HFF-Myc (cell line): ENCODE results near the gene RPL27A.
A peak's percentile ranks its signal among the peaks of the same experiment; 100 is the strongest.
"Not testable (repeated sequence)": the region's sequence is repeated elsewhere in the genome, so short reads cannot be mapped to it uniquely, and the experiment has no call there.

Source experiments
- DNase-seq: peaks from one replicate; pipeline ENCODE4 v3.0.0-alpha.2; 2011; ENCODE audit warnings: low read depth; ENCODE audit errors: extremely low read depth
- H3K4me3 ChIP-seq: replicated peaks from 2 replicates; pipeline ENCODE4 v1.5.1; 2011; ENCODE audit warnings: low read depth, mild to moderate bottlenecking, control low read depth, low read length
- TF ChIP-seq, protein P1 (sequence below): IDR thresholded peaks from 2 replicates; pipeline ENCODE4 v1.5.1; 2012; ENCODE audit warnings: mild to moderate bottlenecking, low read depth, low read length, control low read depth; ENCODE audit errors: missing control alignments

RPL27A gene

DNA sequence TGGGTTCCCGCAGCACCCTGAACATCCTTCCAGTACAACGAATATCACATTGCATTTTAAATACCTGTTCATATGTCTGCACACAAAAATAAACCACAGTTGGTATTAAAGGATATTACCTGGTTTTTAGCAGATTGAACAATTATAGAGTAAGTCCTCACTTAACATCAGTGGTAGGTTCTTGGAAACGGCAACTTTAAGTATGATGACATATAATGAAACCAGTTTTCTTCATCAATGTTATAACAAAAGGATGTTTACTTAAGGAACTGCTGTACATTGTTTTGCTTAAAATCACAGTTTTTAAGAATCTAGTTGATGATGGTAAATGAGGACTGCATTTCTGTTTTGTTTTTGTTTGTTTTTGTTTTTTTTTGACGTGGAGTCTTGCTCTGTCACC is 28.1 kb upstream of the RPL27A start:
- DNase-seq: no peak
- TF ChIP-seq, protein P1, sequence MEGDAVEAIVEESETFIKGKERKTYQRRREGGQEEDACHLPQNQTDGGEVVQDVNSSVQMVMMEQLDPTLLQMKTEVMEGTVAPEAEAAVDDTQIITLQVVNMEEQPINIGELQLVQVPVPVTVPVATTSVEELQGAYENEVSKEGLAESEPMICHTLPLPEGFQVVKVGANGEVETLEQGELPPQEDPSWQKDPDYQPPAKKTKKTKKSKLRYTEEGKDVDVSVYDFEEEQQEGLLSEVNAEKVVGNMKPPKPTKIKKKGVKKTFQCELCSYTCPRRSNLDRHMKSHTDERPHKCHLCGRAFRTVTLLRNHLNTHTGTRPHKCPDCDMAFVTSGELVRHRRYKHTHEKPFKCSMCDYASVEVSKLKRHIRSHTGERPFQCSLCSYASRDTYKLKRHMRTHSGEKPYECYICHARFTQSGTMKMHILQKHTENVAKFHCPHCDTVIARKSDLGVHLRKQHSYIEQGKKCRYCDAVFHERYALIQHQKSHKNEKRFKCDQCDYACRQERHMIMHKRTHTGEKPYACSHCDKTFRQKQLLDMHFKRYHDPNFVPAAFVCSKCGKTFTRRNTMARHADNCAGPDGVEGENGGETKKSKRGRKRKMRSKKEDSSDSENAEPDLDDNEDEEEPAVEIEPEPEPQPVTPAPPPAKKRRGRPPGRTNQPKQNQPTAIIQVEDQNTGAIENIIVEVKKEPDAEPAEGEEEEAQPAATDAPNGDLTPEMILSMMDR: no peak
- H3K4me3 ChIP-seq: no peak overlapping the region

DNA sequence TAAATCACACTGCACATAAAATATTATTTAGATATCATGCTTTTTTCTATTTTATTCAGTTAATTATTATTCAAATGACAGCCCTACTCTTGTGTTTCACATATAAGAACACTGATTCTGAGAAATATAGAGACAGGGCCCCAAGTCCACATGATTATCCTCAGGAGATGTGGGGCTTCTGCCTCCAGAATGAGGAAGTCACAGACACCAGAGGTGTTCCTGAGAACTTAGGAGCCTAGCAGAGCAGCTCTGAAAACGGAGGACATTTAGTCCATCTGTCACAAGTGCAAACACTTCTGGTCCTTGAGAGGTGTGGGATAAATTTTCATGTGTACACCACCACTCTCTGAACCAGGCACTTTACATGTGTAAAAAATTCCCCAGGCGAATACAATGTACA is 26.3 kb upstream of the RPL27A start:
- TF ChIP-seq, protein P1: no peak
- H3K4me3 ChIP-seq: no peak overlapping the region
- no peak for DNase-seq

DNA sequence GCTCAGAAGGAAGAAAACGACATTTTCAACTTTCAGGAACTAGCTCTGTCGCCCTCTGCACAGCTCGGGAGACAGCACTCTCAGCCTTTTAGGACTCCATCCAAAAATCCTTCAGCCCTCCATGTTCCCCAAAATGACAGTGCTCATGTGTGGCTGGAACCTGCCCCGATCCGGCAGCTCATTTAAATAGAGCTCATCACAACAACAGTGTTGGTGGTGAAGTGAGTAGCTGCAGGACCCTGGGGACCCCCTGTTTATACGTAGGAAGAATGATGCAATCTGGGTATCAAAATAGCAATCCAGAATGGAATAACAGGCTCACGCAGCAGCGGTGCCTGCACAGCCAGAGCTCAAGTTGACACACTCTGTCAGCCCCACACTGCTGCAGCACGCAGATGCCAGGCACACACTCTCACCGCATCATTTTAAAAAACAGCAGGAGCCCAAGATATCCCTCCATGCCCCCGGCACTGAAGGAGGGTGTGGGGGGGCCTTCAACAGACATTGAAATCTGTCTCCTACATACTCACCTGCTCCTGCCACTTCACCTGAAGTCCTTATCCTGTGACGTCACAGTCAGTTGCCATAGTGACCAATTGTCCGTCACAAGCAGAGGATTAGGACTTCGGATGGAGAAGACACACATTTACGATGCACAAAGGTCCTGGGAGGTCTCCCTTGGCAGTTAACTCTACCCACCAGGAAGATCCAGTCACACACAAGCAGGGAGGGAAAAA is 24.1 kb upstream of the RPL27A start:
- H3K4me3 ChIP-seq: no peak overlapping the region
- TF ChIP-seq, protein P1: no peak
- no peak for DNase-seq

DNA sequence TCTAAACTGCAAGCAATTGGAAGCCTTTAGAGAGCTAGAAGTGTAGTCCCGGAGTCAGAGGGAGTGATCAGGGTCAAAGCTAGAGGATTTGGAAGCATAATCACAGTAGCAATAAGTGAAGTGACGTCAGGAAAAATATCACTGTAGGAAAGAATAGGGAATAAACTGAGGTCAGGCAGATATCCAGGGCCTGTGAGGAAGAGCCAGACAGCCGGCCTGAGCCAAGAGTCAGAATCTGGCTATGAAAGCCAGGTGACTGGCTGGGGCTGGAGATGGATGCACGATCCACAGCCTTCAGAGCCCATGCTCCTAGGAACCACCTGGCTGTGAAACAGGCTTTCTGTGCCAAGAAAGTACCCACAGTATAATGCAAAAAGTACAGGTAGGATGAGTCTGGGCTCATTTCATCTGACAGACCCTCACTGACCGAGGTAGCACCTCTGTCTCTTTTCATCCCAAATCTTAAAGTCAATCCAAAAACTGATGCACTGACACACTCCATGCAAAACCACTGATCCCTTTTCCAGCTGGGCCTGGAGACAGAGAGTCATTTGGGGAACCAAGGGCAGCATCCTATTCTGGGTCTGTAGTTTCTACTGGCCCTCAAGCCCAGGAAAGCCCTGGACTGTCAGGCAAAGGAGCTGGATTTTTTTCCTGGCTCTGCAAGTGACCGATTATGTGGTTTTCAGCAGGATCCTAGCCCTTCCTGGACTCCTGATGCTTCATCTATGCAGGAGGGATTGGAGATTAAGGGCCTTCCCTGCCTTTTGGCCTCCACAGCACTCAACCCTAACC is 21.4 kb upstream of the RPL27A start:
- TF ChIP-seq, protein P1: no peak
- no peak overlapping the region for H3K4me3 ChIP-seq
- DNase-seq: no peak

DNA sequence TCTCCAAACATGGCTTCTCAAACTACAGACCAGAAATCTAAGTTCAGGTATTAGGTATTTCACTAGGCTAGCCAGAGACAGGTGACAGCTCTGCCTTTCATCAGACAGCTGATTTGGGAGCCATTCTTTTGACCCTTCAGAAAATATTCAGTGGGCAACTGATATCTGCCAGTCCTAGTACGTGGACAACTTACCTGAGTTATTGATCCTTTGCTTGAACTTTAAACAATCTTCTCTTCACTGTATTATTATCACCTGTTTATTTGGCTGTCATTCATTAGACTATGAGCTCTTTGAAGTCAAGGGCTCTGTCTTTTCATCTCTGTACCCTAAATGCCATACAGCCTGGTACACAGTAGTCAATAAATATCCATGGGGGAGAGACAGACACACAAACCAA is 17.4 kb upstream of the RPL27A start:
- TF ChIP-seq, protein P1: no peak
- no peak for DNase-seq
- H3K4me3 ChIP-seq: no peak overlapping the region

DNA sequence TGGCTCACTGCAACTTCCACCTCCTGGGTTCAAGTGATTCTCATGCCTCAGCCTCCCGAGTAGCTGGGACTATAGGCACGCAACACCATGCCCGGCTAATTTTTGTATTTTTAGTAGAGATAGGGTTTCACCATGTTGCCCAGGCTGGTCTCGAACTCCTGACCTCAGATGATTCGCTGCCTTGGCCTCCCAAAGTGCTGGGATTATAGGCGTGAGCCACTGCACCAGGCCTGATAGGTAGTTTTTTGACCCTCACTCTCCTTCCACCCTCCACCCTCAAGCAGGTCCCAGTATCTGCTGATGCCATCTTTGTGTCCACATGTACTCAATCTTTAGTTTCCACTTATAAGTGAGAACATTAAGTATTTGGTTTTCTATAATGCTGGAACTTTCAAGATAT is 12.5 kb upstream of the RPL27A start:
- DNase-seq, H3K4me3 ChIP-seq: not testable (repeated sequence)

DNA sequence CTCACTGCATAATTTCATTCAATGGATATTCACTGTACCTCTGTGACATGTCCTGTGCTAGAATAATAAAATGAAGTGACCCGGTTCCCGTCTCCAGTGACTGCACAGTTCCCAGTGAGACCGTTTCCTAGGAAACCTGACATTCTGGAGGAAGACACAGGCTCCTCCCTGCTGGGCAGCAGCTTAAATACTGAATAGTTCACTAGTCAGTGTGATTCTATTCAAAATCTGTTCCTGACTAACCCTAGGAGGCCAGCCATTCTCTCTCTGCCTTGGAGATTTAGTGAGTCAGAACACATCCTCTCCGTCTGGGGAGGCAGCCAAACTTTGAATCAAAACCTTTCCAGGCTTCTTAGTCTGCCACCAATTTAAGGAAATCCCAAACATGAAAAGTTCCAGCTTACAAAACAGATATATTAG is 11.4 kb upstream of the RPL27A start:
- TF ChIP-seq, protein P1: no peak
- DNase-seq: peak; percentile 92
- H3K4me3 ChIP-seq: no peak overlapping the region
